WI38 (cell line): ENCODE data around the gene ACTR1A.
"Not testable (repeated sequence)": the region's sequence is repeated elsewhere in the genome, so short reads cannot be mapped to it uniquely, and the experiment has no call there.

ENCODE experiments used
- H3K4me3 ChIP-seq: 2 replicates; pipeline ENCODE4 v1.5.1; 2011; ENCODE audit warnings: low read depth, mild to moderate bottlenecking, control low read depth, low read length
- CTCF ChIP-seq: IDR thresholded peaks from 2 replicates; pipeline ENCODE4 v1.5.1; 2012; ENCODE audit warnings: low read depth, mild to moderate bottlenecking, control low read depth, low read length

The ACTR1A gene

GRCh38 chr10:102461187-102462054 is 41.1 kb downstream of the ACTR1A start:
- H3K4me3 ChIP-seq: peak overlapping the region; percentile 53
- no peak for TF ChIP-seq CTCF

- peak overlapping the region; percentile 53 for H3K4me3 ChIP-seq
- no peak for TF ChIP-seq CTCF
These were observed 41.7 kb downstream of the ACTR1A start for GRCh38 chr10:102460836-102461186.

- TF ChIP-seq CTCF: no peak
- H3K4me3 ChIP-seq: no peak overlapping the region
These were observed 43.9 kb downstream of the ACTR1A start for GRCh38 chr10:102458656-102459055.

GRCh38 chr10:102457591-102458150 is 44.8 kb downstream of the ACTR1A start:
- no peak overlapping the region for H3K4me3 ChIP-seq
- no peak for TF ChIP-seq CTCF

GRCh38 chr10:102455893-102456471 is 46.5 kb downstream of the ACTR1A start:
- H3K4me3 ChIP-seq: no peak overlapping the region
- TF ChIP-seq CTCF: no peak

- H3K4me3 ChIP-seq: not testable (repeated sequence)
These were observed 47.6 kb downstream of the ACTR1A start for GRCh38 chr10:102454662-102455487.

- TF ChIP-seq CTCF: no peak
These were observed 49.0 kb downstream of the ACTR1A start for GRCh38 chr10:102453502-102453901.

More at GRCh38 chr10:102453502-102453901, 49.0 kb downstream of the ACTR1A start:
- H3K4me3 ChIP-seq: no peak overlapping the region
